Coronary artery (tissue), 2 donors: ENCODE data around the gene AKR1B15.
"Not testable (repeated sequence)": the region's sequence is repeated elsewhere in the genome, so short reads cannot be mapped to it uniquely, and the experiment has no call there.

ENCODE experiments used
- DNase-seq: peaks from one replicate; pipeline ENCODE4 v3.0.0-alpha.2; 2017; ENCODE audit warnings: low spot score
- H3K27ac ChIP-seq, 2 donors: fragments of 200-600 bp; sonication (generic); one replicate each; pipeline ENCODE4 v1.5.1; 2016 to 2019
- H3K4me3 ChIP-seq: fragments of 200-600 bp; sonication (generic); 2 replicates; pipeline ENCODE4 v1.5.1; 2016; ENCODE audit warnings: mild to moderate bottlenecking, moderate library complexity
- CTCF ChIP-seq: fragments of 200-600 bp; sonication (generic); IDR thresholded peaks from one replicate; pipeline ENCODE4 v1.5.1; 2019; ENCODE audit warnings: antibody characterized with exemption

AKR1B15 gene

DNA sequence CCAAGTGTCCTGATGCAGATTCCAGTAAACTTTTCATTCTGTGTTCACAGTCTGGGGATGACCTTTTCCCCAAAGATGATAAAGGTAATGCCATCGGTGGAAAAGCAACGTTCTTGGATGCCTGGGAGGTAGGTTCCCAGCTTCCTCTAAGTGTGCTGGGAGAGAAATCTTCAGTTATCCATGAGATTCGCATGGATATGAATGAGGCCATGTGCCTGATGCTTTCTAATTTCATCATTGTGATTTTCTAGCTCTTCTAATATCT is 16.0 kb upstream of the AKR1B15 start:
- Histone ChIP-seq H3K27ac (no peak overlapping the region), H3K4me3 (no peak overlapping the region)
- no peak for DNase-seq
- no peak for TF ChIP-seq CTCF

- Histone ChIP-seq H3K27ac (no peak overlapping the region), H3K4me3 (no peak overlapping the region)
- DNase-seq: peak; percentile 36
- no peak for TF ChIP-seq CTCF
Measured at GRCh38 chr7:134533288-134533771, 15.6 kb upstream of the AKR1B15 start.

DNA sequence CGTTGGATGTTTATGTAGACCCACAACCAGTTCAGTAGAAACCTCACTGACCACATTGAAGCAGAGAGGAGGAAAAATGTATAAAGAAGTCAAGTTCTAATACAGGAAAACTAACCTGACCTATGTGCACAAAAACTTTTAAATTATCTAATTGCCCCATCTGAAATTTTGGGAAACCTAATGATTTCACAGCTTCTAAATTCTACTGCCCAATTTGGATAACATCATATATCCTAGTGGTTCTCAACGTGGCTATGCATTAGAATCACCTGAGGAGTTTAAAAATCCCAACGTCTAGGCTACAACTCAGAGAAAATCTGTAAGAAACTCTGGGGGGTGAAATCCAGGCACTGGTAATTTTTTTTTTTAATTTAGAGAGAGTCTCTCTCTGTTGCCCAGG is 14.3 kb upstream of the AKR1B15 start:
- TF ChIP-seq CTCF: no peak
- H3K4me3 ChIP-seq: no peak overlapping the region
- no peak for DNase-seq
- H3K27ac ChIP-seq: no peak overlapping the region

- Histone ChIP-seq H3K27ac (no peak overlapping the region), H3K4me3 (no peak overlapping the region)
- peak; percentile 38 for DNase-seq
- no peak for TF ChIP-seq CTCF
Measured at GRCh38 chr7:134535272-134535918, 13.5 kb upstream of the AKR1B15 start.

DNA sequence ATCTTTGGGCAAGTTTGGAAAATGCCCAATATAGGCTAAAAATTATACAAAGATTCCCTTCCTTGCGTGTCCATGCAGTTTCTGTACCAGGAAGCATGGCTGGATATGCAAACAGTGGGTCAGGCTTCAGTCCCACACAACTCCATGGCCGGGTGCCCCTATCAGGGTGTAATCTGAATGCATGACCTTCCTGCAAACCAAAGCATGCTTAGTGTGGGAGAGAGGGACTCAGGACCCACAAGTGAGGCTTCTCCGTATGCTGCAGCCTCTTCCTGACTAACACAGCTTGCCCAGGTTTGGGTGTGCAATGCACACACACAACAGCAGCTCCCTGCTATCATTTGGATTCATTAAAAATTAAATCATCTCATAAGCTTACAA is 13.0 kb upstream of the AKR1B15 start:
- TF ChIP-seq CTCF: no peak
- Histone ChIP-seq H3K27ac (no peak overlapping the region), H3K4me3 (no peak overlapping the region)
- DNase-seq: no peak

GRCh38 chr7:134536558-134536957 is 12.4 kb upstream of the AKR1B15 start:
- peak; percentile 14 for DNase-seq
- not testable (repeated sequence) for H3K4me3 ChIP-seq, H3K27ac ChIP-seq

- not testable (repeated sequence) for DNase-seq, H3K4me3 ChIP-seq, H3K27ac ChIP-seq
Measured at GRCh38 chr7:134537273-134537781, 11.6 kb upstream of the AKR1B15 start.

DNA sequence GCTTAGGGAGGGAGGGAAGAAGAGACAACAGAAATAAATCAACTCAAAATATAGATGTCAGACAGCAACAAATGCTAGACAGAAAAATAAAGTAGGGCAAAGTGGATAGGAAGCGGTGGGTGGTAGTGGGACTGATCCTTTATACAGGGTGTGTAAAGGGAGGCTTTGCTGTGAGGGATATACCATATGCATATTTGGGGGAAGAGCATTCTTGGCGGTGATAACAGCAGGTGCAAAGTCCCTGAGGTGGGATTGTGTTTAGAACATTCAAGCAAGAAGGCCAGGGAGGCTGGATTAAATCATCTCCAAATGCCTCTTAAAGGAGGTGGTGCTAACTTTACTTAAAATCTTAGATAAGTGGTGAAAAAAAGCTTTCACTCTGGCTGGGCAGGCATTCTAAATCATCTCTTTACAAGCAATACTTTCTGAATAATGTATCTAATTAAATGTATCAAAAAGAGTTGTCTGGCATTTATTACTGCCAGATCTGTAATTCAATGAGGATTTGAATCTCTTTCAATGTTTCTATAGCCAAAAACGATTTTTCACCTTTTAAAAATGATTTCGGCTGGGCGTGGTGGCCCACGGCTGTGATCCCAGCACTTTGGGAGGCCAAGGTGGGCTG is 9.4 kb upstream of the AKR1B15 start:
- no peak for DNase-seq
- no peak overlapping the region for H3K4me3 ChIP-seq
- TF ChIP-seq CTCF: no peak
- no peak overlapping the region for H3K27ac ChIP-seq

- not testable (repeated sequence) for H3K4me3 ChIP-seq, H3K27ac ChIP-seq
- DNase-seq: peak; percentile 33
Measured at GRCh38 chr7:134541501-134542194, 7.3 kb upstream of the AKR1B15 start.
